Measurements from ENCODE around the gene DPY19L3. TPM values are rescaled to one million over a fixed set of nuclear protein-coding genes. Genes with fewer than 3 reads are reported as not detected.
"Not testable (repeated sequence)": the region's sequence is repeated elsewhere in the genome, so short reads cannot be mapped to it uniquely, and the experiment has no call there.

The DPY19L3 gene
- total and polyA plus RNA-seq, 2 donors from 2014 or later = 4.7 to 36.7 TPM

- TF ChIP-seq, protein P1, sequence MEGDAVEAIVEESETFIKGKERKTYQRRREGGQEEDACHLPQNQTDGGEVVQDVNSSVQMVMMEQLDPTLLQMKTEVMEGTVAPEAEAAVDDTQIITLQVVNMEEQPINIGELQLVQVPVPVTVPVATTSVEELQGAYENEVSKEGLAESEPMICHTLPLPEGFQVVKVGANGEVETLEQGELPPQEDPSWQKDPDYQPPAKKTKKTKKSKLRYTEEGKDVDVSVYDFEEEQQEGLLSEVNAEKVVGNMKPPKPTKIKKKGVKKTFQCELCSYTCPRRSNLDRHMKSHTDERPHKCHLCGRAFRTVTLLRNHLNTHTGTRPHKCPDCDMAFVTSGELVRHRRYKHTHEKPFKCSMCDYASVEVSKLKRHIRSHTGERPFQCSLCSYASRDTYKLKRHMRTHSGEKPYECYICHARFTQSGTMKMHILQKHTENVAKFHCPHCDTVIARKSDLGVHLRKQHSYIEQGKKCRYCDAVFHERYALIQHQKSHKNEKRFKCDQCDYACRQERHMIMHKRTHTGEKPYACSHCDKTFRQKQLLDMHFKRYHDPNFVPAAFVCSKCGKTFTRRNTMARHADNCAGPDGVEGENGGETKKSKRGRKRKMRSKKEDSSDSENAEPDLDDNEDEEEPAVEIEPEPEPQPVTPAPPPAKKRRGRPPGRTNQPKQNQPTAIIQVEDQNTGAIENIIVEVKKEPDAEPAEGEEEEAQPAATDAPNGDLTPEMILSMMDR (IDR thresholded peaks at IDR 0.05; ENCODE audit: borderline replicate concordance, extremely low read depth, insufficient read depth) = no peak
- FAIRE-seq (no peak), DNase-seq (peak in 4 of 5 donors; percentile 31 to 59 (median 46))
- H3K9ac ChIP-seq (ENCODE audit: low read length in 3 of 3) = no peak overlapping the region
- H3K36me3 ChIP-seq (ENCODE audit: control insufficient read depth in 2 of 3, insufficient read depth in 3 of 3, low read length in 3 of 3) = no peaks in the 10 kb centered on the region
- intact Hi-C loops (cut with DNase I) = no loop called here
- no peaks in the 10 kb centered on the region for H3K9me3 ChIP-seq (ENCODE audit: control insufficient read depth in 2 of 3, insufficient read depth in 1 of 3, low read length in 3 of 3)
- no peaks in the 10 kb centered on the region for H3K27me3 ChIP-seq (ENCODE audit: control insufficient read depth, insufficient read depth, low read length)
- H3K27ac ChIP-seq (ENCODE audit: low read depth in 2 of 2, low read length in 2 of 2) = no peak overlapping the region
- H3K4me1 ChIP-seq (ENCODE audit: control insufficient read depth in 2 of 3, insufficient read depth in 2 of 3, low read depth in 1 of 3, low read length in 3 of 3) = no peaks in the 10 kb centered on the region
- H3K4me3 ChIP-seq (ENCODE audit: low read length in 3 of 3) = no peak overlapping the region
Observed at GRCh38 chr19:32497391-32497790, 91.8 kb downstream of the DPY19L3 start.

- Histone ChIP-seq H3K27ac (ENCODE audit: low read depth in 2 of 2, low read length in 2 of 2) (no peak overlapping the region), H3K27me3 (ENCODE audit: control insufficient read depth, insufficient read depth, low read length) (no peaks in the 10 kb centered on the region), H3K9ac (ENCODE audit: low read length in 3 of 3) (no peak overlapping the region), H3K4me3 (ENCODE audit: low read length in 3 of 3) (no peak overlapping the region), H3K36me3 (ENCODE audit: control insufficient read depth in 2 of 3, insufficient read depth in 3 of 3, low read length in 3 of 3) (no peaks in the 10 kb centered on the region), H3K9me3 (ENCODE audit: control insufficient read depth in 2 of 3, insufficient read depth in 1 of 3, low read length in 3 of 3) (no peaks in the 10 kb centered on the region), H3K4me1 (ENCODE audit: control insufficient read depth in 2 of 3, insufficient read depth in 2 of 3, low read depth in 1 of 3, low read length in 3 of 3) (no peaks in the 10 kb centered on the region)
- no peak for FAIRE-seq
- TF ChIP-seq, protein P1 (IDR thresholded peaks at IDR 0.05; ENCODE audit: borderline replicate concordance, extremely low read depth, insufficient read depth) = no peak
- intact Hi-C loops (cut with DNase I) = no loop called here
- no peak for DNase-seq
Observed at GRCh38 chr19:32498648-32499200, 93.2 kb downstream of the DPY19L3 start.

DNA sequence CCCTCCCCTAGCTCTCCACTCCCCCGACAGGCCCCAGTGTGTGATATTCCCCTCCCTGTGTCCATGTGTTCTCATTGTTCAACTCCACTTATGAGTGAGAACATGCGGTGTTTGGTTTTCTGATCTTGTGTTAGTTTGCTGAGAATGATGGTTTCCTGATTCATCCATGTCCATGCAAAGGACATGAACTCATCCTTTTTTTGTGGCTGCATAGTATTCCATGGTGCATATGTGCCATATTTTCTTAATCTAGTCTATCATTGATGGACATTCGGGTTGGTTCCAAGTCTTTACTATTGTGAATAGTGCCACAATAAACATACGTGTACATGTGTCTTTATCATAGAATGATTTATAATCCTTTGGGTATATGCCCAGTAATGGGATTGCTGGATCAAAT, 106.9 kb downstream of the DPY19L3 start:
- H3K36me3 ChIP-seq (ENCODE audit: control insufficient read depth in 2 of 3, insufficient read depth in 3 of 3, low read length in 3 of 3); H3K4me3 ChIP-seq (ENCODE audit: low read length in 3 of 3); H3K27me3 ChIP-seq (ENCODE audit: control insufficient read depth, insufficient read depth, low read length); H3K27ac ChIP-seq (ENCODE audit: low read depth in 2 of 2, low read length in 2 of 2); H3K9me3 ChIP-seq (ENCODE audit: control insufficient read depth in 2 of 3, insufficient read depth in 1 of 3, low read length in 3 of 3); DNase-seq; H3K4me1 ChIP-seq (ENCODE audit: control insufficient read depth in 2 of 3, insufficient read depth in 2 of 3, low read depth in 1 of 3, low read length in 3 of 3); H3K9ac ChIP-seq (ENCODE audit: low read length in 3 of 3); FAIRE-seq; intact Hi-C loops (cut with DNase I): not testable (repeated sequence)

GRCh38 chr19:32519023-32519422, 113.5 kb downstream of the DPY19L3 start:
- no peak overlapping the region for H3K27ac ChIP-seq (ENCODE audit: low read depth in 2 of 2, low read length in 2 of 2)
- TF ChIP-seq, protein P1 (IDR thresholded peaks at IDR 0.05; ENCODE audit: borderline replicate concordance, extremely low read depth, insufficient read depth) = no peak
- intact Hi-C loops (cut with DNase I) = no loop called here

More at GRCh38 chr19:32519023-32519422, 113.5 kb downstream of the DPY19L3 start:
- H3K4me3 ChIP-seq (ENCODE audit: low read length in 3 of 3) = no peak overlapping the region
- no peaks in the 10 kb centered on the region for H3K36me3 ChIP-seq (ENCODE audit: control insufficient read depth in 2 of 3, insufficient read depth in 3 of 3, low read length in 3 of 3)
- FAIRE-seq (no peak), DNase-seq (peak in 1 of 5 donors; percentile 28)
- no peak overlapping the region for H3K9ac ChIP-seq (ENCODE audit: low read length in 3 of 3)
- H3K9me3 ChIP-seq (ENCODE audit: control insufficient read depth in 2 of 3, insufficient read depth in 1 of 3, low read length in 3 of 3) = no peaks in the 10 kb centered on the region
- H3K4me1 ChIP-seq (ENCODE audit: control insufficient read depth in 2 of 3, insufficient read depth in 2 of 3, low read depth in 1 of 3, low read length in 3 of 3) = no peaks in the 10 kb centered on the region
- no peaks in the 10 kb centered on the region for H3K27me3 ChIP-seq (ENCODE audit: control insufficient read depth, insufficient read depth, low read length)
